Measurements from ENCODE around the gene COL27A1. TPM values are rescaled to one million over a fixed set of nuclear protein-coding genes. Genes with fewer than 3 reads are reported as not detected.
A peak's percentile ranks its signal among the peaks of the same experiment; 100 is the strongest.

COL27A1 gene
- polyA plus RNA-seq, 1 of the 3 experiments (the other 2 are of a cell fraction): 8.7 TPM

DNA sequence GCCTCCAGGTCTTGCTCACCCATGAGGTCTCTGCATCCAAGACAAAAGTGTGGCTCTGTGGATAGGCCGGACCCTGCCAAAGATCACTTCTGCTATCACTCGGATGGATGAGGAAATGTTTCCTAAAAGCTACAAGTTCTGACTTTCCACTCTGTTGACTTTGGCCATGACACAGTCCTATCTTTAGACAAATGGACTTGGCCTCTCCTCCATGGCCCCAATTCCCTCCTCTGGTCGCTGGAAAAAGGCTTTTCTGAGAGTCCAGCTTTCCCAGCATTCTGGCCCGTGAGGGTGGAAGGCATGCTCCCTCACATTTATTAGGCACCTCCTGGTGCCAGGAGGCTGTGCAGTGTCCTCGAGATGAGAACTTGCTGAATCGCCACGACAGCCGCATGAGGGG is 83.1 kb downstream of the COL27A1 start:
- Histone ChIP-seq H3K79me2 (ENCODE audit: insufficient read depth) (no peaks in the 10 kb centered on the region), H3K4me2 (no peak overlapping the region), H2AFZ (ENCODE audit: low read depth) (no peak overlapping the region), H3K9me3 (no peaks in the 10 kb centered on the region), H3K9ac (no peak overlapping the region), H3K27me3 (ENCODE audit: insufficient read depth) (no peaks in the 10 kb centered on the region), H3K9me2 (no peaks in the 10 kb centered on the region), H3K4me3 (ENCODE audit: low read depth in 2 of 2, low read length in 1 of 2) (no peak overlapping the region), H3F3A (replicated peaks; ENCODE audit: insufficient read depth) (no peaks in the 10 kb centered on the region), H3K36me3 (replicated peaks in 1 of 2; ENCODE audit: control insufficient read depth in 1 of 2, insufficient read depth in 2 of 2, low read length in 1 of 2) (peaks cover 0 to 2% of the 10 kb centered on the region in 2 experiments), H3K4me1 (ENCODE audit: control insufficient read depth in 1 of 2, insufficient read depth in 2 of 2, low read depth in 1 of 2, low read length in 1 of 2) (peaks cover 0 to 42% of the 10 kb centered on the region in 2 experiments; a peak in 2 of 4 replicates), H3K27ac (ENCODE audit: low read depth in 2 of 2, low read length in 1 of 2) (no peak overlapping the region; a peak in 1 of 4 replicates), H4K20me1 (ENCODE audit: insufficient read depth) (no peaks in the 10 kb centered on the region)
- TF ChIP-seq GABPA (IDR thresholded peaks at IDR 0.05; ENCODE audit: low read depth) (no peak), EP300 (IDR thresholded peaks at IDR 0.05; ENCODE audit: borderline replicate concordance in 1 of 2, low read depth in 1 of 2, low read length in 1 of 2) (no peak)
- TF ChIP-seq, protein P1, sequence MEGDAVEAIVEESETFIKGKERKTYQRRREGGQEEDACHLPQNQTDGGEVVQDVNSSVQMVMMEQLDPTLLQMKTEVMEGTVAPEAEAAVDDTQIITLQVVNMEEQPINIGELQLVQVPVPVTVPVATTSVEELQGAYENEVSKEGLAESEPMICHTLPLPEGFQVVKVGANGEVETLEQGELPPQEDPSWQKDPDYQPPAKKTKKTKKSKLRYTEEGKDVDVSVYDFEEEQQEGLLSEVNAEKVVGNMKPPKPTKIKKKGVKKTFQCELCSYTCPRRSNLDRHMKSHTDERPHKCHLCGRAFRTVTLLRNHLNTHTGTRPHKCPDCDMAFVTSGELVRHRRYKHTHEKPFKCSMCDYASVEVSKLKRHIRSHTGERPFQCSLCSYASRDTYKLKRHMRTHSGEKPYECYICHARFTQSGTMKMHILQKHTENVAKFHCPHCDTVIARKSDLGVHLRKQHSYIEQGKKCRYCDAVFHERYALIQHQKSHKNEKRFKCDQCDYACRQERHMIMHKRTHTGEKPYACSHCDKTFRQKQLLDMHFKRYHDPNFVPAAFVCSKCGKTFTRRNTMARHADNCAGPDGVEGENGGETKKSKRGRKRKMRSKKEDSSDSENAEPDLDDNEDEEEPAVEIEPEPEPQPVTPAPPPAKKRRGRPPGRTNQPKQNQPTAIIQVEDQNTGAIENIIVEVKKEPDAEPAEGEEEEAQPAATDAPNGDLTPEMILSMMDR (IDR thresholded peaks at IDR 0.05): no peak
- ChIA-PET CTCF (interaction anchor here (0.7 to 10.5 kb wide), 18 partner anchors 10 to 156 kb away, joined by 3 to 137 read pairs (median 9); partner anchors contain the start of gene COL27A1), POLR2A (interaction anchor here (0.9 kb wide), 1 partner anchor 23 kb away, joined by 3 read pairs; no protein-coding TSS in a partner anchor)
- no peak for DNase-seq
- 89% methylated on average over 5 of the region's 8 CpGs for WGBS (ENCODE audit: low lambda C conversion rate)

DNA sequence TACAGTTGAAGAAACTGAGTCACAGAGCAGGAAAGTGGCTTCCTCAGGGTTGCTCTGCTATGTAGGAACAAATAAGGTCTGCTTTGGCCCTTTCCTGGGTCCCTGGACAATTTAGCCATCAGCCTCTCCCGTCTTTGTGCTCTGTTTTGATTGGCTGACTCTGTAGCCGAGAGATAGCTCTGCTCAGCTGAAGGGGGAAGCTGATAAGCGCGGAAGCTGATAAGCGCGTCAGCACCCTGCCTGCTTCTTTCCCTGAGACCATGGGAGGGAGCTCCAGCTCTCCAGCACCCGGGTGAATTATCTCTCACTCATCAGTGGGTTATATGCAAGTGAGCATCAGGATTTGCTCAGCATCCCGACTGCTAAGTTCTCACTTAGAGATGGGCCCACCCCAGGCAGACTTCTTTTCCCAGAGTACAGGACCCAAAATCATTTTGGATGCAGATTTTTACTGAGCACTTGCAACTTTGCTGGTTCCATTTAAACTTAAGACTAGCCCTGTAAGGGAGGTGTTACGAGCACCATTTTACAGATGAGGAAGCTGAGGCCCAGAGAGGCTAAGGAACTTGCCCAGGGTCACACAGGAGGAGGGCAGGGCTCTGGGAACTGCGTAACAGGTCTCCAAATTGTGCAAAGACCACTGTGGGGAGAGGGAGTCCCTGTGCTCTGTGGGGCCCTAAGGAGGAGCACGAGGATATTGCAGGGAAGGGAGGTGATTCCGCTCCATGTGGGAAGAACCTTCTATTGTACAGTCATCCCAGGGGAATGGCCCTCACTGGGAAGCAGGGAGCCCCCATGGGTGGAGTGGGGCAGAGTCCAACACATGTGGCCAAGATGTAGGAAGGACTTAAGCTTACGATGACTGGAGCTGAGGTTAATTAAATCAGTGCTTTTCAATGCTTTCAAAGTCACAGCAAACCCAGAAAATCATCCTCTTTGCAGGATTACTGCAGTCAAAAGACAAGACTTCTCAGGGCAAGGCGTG is 83.8 kb downstream of the COL27A1 start:
- Histone ChIP-seq H3K79me2 (ENCODE audit: insufficient read depth) (no peaks in the 10 kb centered on the region), H4K20me1 (ENCODE audit: insufficient read depth) (no peaks in the 10 kb centered on the region), H3K4me3 (ENCODE audit: low read depth in 2 of 2, low read length in 1 of 2) (no peak overlapping the region), H3K9ac (no peak overlapping the region), H3K4me2 (no peak overlapping the region), H3K27ac (ENCODE audit: low read depth in 2 of 2, low read length in 1 of 2) (no peak overlapping the region; a peak in 1 of 4 replicates), H3K9me3 (no peaks in the 10 kb centered on the region), H3K36me3 (replicated peaks in 1 of 2; ENCODE audit: control insufficient read depth in 1 of 2, insufficient read depth in 2 of 2, low read length in 1 of 2) (peaks cover 0 to 2% of the 10 kb centered on the region in 2 experiments), H3F3A (replicated peaks; ENCODE audit: insufficient read depth) (no peaks in the 10 kb centered on the region), H3K9me2 (no peaks in the 10 kb centered on the region), H3K4me1 (ENCODE audit: control insufficient read depth in 1 of 2, insufficient read depth in 2 of 2, low read depth in 1 of 2, low read length in 1 of 2) (peaks cover 0 to 42% of the 10 kb centered on the region in 2 experiments; a peak in 2 of 4 replicates), H2AFZ (ENCODE audit: low read depth) (no peak overlapping the region), H3K27me3 (ENCODE audit: insufficient read depth) (no peaks in the 10 kb centered on the region)
- 65% methylated on average over 13 of the region's 14 CpGs for WGBS (ENCODE audit: low lambda C conversion rate)
- DNase-seq: peak; percentile 94
- POLR2A ChIA-PET: interaction anchor here (1.2 kb wide), 1 partner anchor 11 kb away, joined by 3 read pairs; no protein-coding TSS in a partner anchor
- CTCF ChIA-PET: interaction anchor here (0.7 to 10.5 kb wide), 25 partner anchors 8 to 157 kb away, joined by 3 to 137 read pairs (median 4); partner anchors contain the start of gene COL27A1
- TF ChIP-seq, protein P2, sequence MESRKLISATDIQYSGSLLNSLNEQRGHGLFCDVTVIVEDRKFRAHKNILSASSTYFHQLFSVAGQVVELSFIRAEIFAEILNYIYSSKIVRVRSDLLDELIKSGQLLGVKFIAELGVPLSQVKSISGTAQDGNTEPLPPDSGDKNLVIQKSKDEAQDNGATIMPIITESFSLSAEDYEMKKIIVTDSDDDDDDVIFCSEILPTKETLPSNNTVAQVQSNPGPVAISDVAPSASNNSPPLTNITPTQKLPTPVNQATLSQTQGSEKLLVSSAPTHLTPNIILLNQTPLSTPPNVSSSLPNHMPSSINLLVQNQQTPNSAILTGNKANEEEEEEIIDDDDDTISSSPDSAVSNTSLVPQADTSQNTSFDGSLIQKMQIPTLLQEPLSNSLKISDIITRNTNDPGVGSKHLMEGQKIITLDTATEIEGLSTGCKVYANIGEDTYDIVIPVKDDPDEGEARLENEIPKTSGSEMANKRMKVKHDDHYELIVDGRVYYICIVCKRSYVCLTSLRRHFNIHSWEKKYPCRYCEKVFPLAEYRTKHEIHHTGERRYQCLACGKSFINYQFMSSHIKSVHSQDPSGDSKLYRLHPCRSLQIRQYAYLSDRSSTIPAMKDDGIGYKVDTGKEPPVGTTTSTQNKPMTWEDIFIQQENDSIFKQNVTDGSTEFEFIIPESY (IDR thresholded peaks at IDR 0.05; ENCODE audit: borderline replicate concordance, low read depth): no peak
- TF ChIP-seq RAD21 (IDR thresholded peaks at IDR 0.05; ENCODE audit: low read length) (peak; percentile 87), TAF1 (IDR thresholded peaks at IDR 0.05; ENCODE audit: borderline replicate concordance, low read depth, low read length) (no peak), SMC3 (IDR thresholded peaks at IDR 0.05; ENCODE audit: low read depth, low read length) (peak; percentile 81), TCF12 (IDR thresholded peaks at IDR 0.05) (peak; percentile 36; the same call in 1 of the 2 replicates), RCOR1 (IDR thresholded peaks at IDR 0.05; ENCODE audit: low read length) (peak; percentile 76), EP300 (IDR thresholded peaks at IDR 0.05; ENCODE audit: borderline replicate concordance in 1 of 2, low read depth in 1 of 2, low read length in 1 of 2) (0 out of 4 replicates have a peak, but pooled peaks of 1 of the 2 experiments have one; percentile 21), GABPA (IDR thresholded peaks at IDR 0.05; ENCODE audit: low read depth) (no peak), GATA2 (CRISPR knock-in tag; IDR thresholded peaks at IDR 0.05) (peak; percentile 99), MXI1 (IDR thresholded peaks at IDR 0.05; ENCODE audit: low read depth, low read length) (0 out of 2 replicates have a peak, but pooled peaks have one; percentile 23), EZH2phosphoT487 (IDR thresholded peaks at IDR 0.05; ENCODE audit: borderline replicate concordance, low read depth) (no peak), FOXJ3 (CRISPR knock-in tag; IDR thresholded peaks at IDR 0.05) (0 out of 2 replicates have a peak, but pooled peaks have one; percentile 42)
- TF ChIP-seq, protein P1 (IDR thresholded peaks at IDR 0.05): peak; percentile 46
- TF ChIP-seq, protein P3, sequence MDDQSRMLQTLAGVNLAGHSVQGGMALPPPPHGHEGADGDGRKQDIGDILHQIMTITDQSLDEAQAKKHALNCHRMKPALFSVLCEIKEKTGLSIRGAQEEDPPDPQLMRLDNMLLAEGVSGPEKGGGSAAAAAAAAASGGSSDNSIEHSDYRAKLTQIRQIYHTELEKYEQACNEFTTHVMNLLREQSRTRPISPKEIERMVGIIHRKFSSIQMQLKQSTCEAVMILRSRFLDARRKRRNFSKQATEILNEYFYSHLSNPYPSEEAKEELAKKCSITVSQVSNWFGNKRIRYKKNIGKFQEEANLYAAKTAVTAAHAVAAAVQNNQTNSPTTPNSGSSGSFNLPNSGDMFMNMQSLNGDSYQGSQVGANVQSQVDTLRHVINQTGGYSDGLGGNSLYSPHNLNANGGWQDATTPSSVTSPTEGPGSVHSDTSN (IDR thresholded peaks at IDR 0.05): no peak
